GM04503 (cell line): ENCODE results near the gene ANAPC2.

Experiments
- DNase-seq: peaks from one replicate; pipeline ENCODE4 v3.0.0-alpha.2; 2012; ENCODE audit warnings: low read depth

ANAPC2 gene

GRCh38 chr9:137188490-137189296, at the start of gene ANAPC2, which contains the start of gene SSNA1:
TSS of gene ANAPC2 (minus strand) at chr9:137188560. CDS start at chr9:137188532, 28 bp downstream.
TSS of gene SSNA1 (plus strand) at chr9:137188676. CDS start at chr9:137188727, 51 bp downstream.
- DNase-seq, result peak; percentile 52

- no peak for DNase-seq
These were observed 48.6 kb upstream of the ANAPC2 start for GRCh38 chr9:137236936-137237421.

- DNase-seq, result no peak
These were observed 48.0 kb upstream of the ANAPC2 start for GRCh38 chr9:137236238-137236935.

- no peak for DNase-seq
These were observed 47.3 kb upstream of the ANAPC2 start for GRCh38 chr9:137235424-137236237.

- no peak for DNase-seq
These were observed 46.5 kb upstream of the ANAPC2 start for GRCh38 chr9:137234758-137235423.

GRCh38 chr9:137234055-137234697, 45.8 kb upstream of the ANAPC2 start:
- no peak for DNase-seq

GRCh38 chr9:137233143-137233980, 45.0 kb upstream of the ANAPC2 start:
- no peak for DNase-seq

- DNase-seq, result no peak
These were observed 44.1 kb upstream of the ANAPC2 start for GRCh38 chr9:137232510-137232909.

- DNase-seq, result no peak
These were observed 43.7 kb upstream of the ANAPC2 start for GRCh38 chr9:137232101-137232500.

- DNase-seq, result no peak
These were observed 43.1 kb upstream of the ANAPC2 start for GRCh38 chr9:137231372-137232039.

- DNase-seq, result no peak
These were observed 42.5 kb upstream of the ANAPC2 start, which contains the start of gene SLC34A3 for GRCh38 chr9:137230705-137231371. TSS of gene SLC34A3 (plus strand) at chr9:137230901. CDS start at chr9:137231703, 802 bp downstream.

GRCh38 chr9:137229903-137230704, 41.7 kb upstream of the ANAPC2 start:
- no peak for DNase-seq

- DNase-seq, result no peak
These were observed 40.9 kb upstream of the ANAPC2 start for GRCh38 chr9:137228968-137229896.

GRCh38 chr9:137228506-137228967, 40.2 kb upstream of the ANAPC2 start:
- DNase-seq, result no peak

GRCh38 chr9:137227853-137228505, 39.6 kb upstream of the ANAPC2 start:
- no peak for DNase-seq
